ENCODE measurements around the gene GUCY1A2.

The GUCY1A2 gene

GRCh38 chr11:106723071-106723470 lies 295.2 kb downstream of the GUCY1A2 start:
- DNase-seq, result no peak

- no peak for DNase-seq
Measured at GRCh38 chr11:106717222-106717621, 301.1 kb downstream of the GUCY1A2 start.

- DNase-seq, result no peak
Measured at GRCh38 chr11:106714199-106714598, 304.1 kb downstream of the GUCY1A2 start.

DNA sequence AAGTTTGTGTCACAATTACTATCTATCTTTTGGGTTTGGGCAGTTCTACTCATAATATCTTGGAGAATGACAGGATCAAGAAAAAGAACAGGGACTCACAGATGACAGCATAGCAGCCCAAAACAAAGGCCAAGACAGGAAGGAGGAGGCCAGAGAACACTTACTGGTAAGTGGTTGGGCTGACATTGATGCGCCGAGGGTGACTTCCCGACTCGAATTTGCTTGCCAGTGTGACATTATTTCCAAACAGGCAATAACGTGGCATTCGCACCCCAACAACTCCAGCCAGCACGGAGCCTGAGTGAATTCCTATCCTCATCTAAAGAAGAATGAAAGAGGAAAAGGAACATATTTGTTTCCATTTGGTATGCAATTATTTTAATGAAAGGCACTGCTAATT lies 309.9 kb downstream of the GUCY1A2 start:
- no peak for DNase-seq

GRCh38 chr11:106706355-106706754 lies 311.9 kb downstream of the GUCY1A2 start:
- DNase-seq, result peak; percentile 18

DNA sequence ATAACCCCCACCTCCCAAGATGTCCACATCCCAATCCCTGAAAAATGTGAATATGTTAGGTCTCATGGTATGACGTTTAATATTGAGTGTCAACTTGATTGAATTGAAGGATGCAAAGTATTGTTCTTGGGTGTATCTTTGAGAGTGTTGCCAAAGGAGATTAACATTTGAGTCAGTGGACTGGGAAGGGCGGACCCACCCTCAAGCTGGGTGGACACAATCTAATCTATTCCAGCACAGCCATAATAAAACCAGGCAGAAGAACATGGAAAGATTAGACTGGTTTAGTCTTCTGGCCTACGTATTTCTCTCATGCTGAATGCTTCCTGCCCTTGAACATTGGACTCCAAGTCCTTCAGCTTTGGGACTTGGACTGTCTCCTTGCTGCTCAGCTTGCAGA lies 315.5 kb downstream of the GUCY1A2 start:
- DNase-seq, result no peak

DNA sequence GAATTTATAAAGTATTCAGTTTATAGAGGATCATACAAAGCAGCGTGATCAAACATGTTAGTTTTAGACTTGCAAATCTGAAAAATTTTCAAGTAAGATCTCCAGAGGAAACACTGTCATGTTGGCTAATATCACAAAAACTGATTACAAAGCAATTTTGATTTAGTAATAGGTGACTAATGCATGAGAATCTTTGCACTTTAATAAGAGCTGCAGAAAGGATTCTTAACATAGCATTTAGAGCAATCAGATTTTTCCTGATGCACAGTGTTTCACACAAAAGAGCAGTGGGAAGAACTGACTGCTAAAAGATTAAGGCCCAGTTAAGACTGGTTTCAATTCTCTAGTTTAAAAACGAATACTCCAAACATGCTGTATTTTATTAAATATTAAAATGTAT lies 321.2 kb downstream of the GUCY1A2 start:
- DNase-seq, result no peak

- no peak for DNase-seq
Measured at GRCh38 chr11:106695506-106695905, 322.8 kb downstream of the GUCY1A2 start.

DNA sequence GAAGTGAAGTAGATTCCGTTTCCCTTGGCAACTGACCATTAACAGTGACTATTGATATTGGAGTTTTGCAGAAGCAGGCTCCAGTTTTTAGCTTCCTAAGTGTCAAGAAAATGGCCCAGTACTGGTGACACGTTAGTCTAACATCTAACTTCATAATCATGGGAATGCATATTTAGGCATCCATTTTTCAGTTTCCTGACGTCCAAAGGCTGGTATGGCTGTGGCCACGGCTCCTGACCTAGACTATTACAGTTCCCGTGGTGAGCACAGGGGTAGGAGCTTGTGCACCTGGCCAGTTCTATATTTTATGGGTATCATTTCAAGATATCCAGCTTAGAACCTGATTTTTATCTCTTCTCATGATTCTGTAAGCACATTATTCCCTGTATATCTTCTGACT lies 323.8 kb downstream of the GUCY1A2 start:
- DNase-seq, result no peak

DNA sequence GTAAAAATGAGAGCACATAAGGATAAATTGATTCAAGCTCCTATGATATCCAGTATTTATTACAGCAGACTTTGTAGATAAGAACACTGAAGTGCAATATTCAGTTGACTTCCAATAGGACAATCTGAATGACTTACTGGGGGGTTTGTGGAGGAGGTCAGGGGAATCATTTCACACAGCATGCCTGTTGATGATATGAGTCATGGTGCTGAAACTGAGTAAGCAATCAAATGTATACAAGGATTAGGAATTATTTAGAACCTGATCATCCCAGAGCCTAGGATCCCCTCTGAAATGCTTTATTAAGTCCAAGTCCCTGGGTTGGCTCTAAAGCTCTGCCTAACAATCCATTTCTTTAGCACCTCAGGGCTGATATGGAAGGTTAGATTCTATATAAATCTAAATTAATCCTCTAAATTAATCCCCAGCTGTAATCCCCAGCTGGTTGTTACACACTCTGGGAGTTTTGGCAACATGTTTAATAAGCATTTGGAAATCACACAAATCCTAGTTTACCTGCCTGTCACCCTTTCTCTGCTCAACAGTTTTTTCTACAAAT lies 326.4 kb downstream of the GUCY1A2 start:
- no peak for DNase-seq

- DNase-seq, result no peak
Measured at GRCh38 chr11:106690923-106691322, 327.4 kb downstream of the GUCY1A2 start.

DNA sequence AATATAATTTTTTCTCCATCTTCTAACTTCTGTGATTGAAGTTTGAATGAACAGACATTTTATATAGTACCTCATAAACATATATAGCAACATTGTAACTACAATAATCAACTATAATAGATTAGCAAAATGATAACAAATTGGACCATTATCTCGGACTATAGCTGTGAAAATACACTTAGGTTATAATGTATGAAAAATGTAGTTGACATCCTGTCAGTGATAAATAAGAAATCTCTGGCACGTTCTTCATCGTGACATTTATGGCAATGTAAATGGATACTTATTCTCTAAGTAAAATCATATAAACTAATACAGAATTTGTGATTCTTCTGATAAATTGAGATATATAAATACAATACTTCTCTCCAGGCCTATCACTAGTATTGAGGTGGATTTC lies 333.3 kb downstream of the GUCY1A2 start:
- DNase-seq, result no peak

GRCh38 chr11:106683435-106683834 lies 334.8 kb downstream of the GUCY1A2 start:
- DNase-seq, result no peak

DNA sequence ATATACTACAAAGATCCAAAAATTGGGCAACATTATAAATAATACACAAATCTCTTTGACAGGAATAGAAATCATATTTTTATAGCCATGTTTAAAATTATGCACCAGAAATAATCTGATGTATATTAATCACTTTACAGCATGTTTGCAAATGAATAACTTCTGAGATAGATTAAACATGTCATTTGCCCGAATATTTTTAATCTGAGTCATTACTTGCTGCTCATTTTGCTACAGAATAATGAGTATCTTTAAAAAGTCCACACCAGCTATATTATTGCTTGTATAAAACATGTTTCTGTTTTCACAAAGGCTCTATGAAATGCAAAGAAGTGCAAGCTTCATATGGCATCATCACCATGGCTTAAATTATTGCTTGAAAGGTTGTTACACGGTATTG lies 336.8 kb downstream of the GUCY1A2 start:
- no peak for DNase-seq

- DNase-seq, result no peak
Measured at GRCh38 chr11:106679581-106679980, 338.7 kb downstream of the GUCY1A2 start.

DNA sequence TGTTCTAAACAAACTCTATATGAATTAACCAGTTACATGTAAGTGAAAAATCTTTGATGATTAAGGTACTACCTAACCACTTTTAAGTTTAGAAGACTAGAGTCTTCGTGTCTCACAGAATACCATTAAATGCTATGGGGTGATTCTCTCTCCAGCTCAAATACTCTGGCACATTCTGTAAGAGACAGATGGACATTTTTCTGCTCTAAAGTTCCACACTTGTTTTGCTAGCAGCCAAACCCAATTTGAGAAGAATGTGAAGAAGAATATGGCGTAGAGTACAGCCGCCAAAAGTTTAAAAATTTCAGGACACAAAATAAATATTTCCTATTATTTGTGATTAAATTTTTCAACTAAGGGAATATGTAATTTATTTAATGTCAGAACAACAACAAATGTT lies 339.1 kb downstream of the GUCY1A2 start:
- DNase-seq, result no peak

- no peak for DNase-seq
Measured at GRCh38 chr11:106670069-106670468, 348.2 kb downstream of the GUCY1A2 start.

- peak; percentile 79 for DNase-seq
Measured at GRCh38 chr11:106668147-106668546, 350.1 kb downstream of the GUCY1A2 start.

GRCh38 chr11:106656646-106657045 lies 361.6 kb downstream of the GUCY1A2 start:
- no peak for DNase-seq

DNA sequence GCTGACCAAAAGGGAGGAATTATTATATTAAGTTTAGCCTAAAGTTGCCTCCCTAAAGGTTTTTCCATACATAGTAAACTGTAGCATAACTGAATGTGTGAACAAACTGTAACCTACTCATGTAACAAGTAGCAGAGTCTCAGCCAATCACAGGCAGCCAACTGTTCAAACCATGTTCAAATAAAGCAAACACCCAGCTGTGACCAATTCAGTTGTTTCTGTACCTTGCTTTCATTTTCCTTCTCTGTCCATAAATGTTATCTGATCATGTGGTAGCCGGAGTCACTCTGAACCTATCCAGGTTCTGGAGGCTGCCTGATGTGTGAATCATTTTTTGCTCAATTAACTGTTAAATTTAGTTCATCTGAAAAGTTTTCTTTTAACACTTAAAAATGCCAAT lies 373.5 kb downstream of the GUCY1A2 start:
- DNase-seq, result no peak

DNA sequence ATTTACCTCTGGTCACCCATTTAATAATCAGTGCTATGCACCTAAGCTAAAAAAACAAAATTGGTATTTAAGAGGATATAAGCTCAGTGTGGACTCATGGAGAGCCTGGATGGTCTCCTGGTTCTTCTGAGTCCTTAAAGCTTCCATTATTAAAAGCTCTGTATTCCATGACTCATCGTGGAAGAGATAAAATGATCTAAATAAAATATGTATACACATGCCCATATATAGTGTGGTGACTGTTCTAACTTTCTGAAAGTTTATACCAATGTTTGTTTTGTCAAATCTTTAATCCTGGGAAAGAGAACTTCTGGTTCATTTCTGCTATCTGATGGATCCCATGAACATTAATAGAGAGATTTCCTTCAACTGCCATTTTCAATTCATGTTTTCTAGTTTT lies 375.9 kb downstream of the GUCY1A2 start:
- no peak for DNase-seq

DNA sequence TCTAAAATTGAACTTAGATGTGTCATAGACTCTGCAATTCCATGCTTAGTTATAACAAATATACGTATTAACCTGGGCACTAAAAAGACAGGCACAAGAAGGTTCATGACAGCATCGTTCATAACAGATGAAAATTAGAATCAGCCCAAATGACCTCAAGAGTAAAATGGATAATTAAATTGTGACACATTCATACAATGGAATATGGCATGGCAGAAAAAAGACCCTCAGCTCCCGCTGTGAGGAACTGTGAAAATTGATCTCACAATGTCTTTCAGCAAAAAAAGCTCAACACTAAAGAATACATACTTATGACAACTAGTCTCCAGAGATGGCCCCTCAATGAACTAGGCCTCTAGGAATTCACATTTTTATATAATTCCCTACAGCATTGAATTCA lies 386.0 kb downstream of the GUCY1A2 start:
- no peak for DNase-seq

- DNase-seq, result no peak
Measured at GRCh38 chr11:106627694-106628093, 390.6 kb downstream of the GUCY1A2 start.

- no peak for DNase-seq
Measured at GRCh38 chr11:106625566-106625965, 392.7 kb downstream of the GUCY1A2 start.

GRCh38 chr11:106624377-106624776 lies 393.9 kb downstream of the GUCY1A2 start:
- peak; percentile 79 for DNase-seq
